Left renal pelvis (tissue), 4 donors: ENCODE measurements around the gene ADH5. TPM values are rescaled to one million over a fixed set of nuclear protein-coding genes. Genes with fewer than 3 reads are reported as not detected.
A peak's percentile ranks its signal among the peaks of the same experiment; 100 is the strongest.
"Not testable (repeated sequence)": the region's sequence is repeated elsewhere in the genome, so short reads cannot be mapped to it uniquely, and the experiment has no call there.

Source experiments
- DNase-seq, 4 donors: peaks; one replicate each; pipeline ENCODE4 v3.0.0-alpha.2; 2013; ENCODE audit warnings: low read depth in 4 of 4, low spot score in 3 of 4
- polyA plus RNA-seq, 4 donors: library from polyadenylated mRNA; unstranded; fragments of 120-200 nt; gene quantifications; one replicate each; pipeline ENCODE4 v1.2.1, GENCODE V29; 2013; ENCODE audit not compliant: insufficient read length in 4 of 4

The ADH5 gene
- polyA plus RNA-seq = 100 to 1,000 TPM; 221 to 274 (median 248) TPM

- DNase-seq = peak; percentile 68 to 75 (median 72)
These were observed at the start of gene ADH5 for GRCh38 chr4:99088481-99089365. ADH5 (minus strand) TSS chr4:99088788; CDS start chr4:99088700, 88 bp downstream.

- DNase-seq = no peak
These were observed 47.7 kb upstream of the ADH5 start for GRCh38 chr4:99136329-99136728.

DNA sequence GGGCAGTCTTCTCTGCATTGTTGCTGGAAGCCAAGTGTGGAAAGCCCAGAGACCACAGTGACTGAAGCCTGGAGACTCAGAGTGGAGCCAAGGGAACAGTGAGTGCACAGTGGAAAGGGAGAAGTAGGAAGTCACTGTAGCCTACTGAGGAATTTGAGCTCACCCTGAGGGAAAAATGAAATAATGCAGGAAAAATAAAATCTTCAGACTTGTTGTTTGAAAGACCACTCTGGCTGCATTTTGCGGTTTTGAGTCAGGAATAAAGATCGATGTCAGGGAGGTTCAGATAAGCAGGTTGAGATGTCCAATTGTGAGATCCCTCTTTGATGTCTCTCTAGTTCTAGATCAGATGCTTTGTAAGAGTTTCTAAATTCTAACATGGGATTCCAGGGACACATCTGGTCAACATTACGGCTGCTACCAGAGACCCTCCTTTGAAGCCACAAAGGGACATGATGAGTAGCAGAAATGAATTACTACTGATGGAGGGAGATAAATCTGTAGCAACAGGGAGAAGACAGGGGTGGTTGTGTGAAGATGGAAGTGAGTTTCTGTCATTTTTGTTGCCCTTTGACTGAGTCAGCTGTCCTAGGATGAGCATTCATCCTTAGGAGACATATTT is 47.1 kb upstream of the ADH5 start:
- no peak for DNase-seq

DNA sequence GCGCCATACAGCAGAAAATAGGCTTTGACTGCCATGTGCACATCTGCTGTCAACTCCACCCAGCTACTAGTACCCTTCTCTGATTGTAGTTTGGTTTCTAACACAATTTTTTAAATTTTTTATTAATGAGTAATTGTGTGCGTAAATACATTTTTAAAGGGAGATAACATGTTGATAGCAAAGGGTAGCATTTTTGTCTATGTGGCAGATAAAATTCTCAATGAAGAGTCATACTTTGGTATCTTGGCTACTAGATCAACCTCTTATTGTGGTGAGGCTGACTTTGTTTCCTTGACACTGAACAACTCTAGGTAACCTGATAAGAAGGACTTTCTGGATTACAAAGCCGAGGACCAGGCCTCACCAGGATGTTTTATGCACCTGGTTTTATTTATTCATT is 46.0 kb upstream of the ADH5 start:
- DNase-seq = no peak

DNA sequence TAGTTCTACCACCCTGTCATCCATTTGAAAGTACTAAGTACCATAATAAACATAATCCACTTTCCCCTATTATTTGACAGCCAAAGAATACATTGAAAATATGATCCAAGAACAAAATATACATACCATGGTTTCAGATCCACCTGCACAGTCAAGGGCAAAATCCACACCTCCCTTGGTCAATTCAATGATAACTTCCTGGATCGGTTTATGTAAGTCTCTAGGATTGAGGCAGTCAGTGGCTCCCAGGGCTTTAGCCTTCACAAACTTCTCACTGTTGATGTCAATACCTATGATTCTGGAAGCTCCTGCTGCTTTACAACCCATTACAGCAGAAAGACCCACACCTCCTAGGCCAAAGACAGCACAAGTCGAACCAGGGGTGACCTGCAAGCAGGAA is 42.8 kb upstream of the ADH5 start:
- no peak for DNase-seq

- DNase-seq = no peak
These were observed 37.8 kb upstream of the ADH5 start for GRCh38 chr4:99126376-99126775.

DNA sequence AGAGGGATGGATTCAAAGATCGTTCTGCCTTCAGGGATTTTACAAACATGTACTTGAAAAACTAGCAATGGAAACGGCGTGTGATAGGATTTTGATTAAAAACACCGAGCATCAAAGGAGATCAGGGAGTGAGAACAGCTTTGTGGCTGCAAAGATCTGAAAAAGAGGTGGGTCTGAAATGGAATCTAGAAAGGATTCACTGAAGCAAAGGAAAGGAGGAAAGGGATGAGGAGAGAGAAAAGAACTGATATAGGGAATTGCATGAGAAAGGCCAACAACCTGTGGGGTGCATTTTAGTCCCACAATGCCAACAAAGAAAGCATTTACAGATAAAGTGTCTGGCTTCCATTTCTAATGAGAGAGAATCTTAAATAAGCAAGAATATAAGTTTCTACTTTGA is 32.4 kb upstream of the ADH5 start:
- DNase-seq = no peak

GRCh38 chr4:99120501-99120900 is 31.9 kb upstream of the ADH5 start:
- DNase-seq = no peak

DNA sequence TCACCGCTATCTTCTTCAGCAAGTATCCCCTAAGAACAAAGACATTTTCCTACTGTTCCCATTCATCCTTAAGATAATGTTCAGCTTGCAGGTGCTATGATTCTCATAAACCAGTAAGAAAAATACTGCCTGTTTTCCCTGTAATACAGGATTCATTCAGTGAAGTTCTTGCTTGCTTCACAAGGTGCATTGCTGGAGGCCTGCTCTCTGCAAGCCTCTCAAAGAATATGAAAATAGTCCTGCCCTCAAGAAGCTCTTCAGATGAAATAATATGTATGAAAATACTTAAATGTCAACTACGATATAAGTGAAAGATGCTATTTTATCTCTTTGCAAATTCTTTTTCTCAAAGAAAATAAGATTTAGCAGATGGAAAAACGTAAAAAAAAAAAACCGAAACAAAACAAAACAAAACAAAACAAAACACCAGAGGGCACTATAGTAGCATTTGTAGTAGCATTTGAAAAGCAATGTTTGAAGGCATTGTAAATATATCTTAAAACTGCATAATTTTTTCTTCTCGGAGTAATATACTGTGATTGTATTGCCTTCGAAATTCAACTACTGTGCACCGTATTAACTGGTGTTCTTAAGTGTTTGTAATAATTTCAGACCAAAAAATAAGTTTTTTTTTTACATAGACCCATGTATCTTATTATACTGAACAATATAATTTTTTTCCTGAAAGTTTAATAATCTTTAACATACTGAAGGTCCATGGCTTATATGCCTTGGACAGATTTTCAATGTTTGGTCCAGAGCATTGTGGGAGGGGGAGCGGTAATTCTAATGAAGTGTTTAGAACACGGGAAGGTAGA is 29.5 kb upstream of the ADH5 start:
- peak in 1 of 4 donors; percentile 3 for DNase-seq

GRCh38 chr4:99117122-99117841 is 28.7 kb upstream of the ADH5 start:
- DNase-seq = not testable (repeated sequence)

- not testable (repeated sequence) for DNase-seq
These were observed 20.7 kb upstream of the ADH5 start for GRCh38 chr4:99109286-99109685.

DNA sequence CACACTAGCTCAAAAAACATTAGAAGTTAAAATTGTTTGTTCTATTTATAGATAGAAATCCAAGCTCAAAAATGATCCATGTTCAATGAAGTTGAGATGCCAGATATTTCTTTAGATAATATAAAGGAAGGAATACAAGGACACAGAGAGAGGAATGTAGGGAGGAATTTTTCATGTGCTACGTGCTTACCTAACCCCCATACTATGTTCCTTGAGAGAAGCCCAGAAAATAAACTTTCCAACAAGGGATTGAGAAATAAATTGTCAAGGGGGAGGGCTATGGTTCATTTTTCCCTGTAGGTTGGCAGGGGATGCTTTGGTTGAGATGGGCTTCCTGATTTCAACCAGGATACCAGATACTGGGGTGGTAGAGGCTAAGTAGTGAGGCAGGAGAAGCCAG is 15.6 kb upstream of the ADH5 start:
- no peak for DNase-seq

- DNase-seq = no peak
These were observed 14.6 kb upstream of the ADH5 start for GRCh38 chr4:99103166-99103565.

DNA sequence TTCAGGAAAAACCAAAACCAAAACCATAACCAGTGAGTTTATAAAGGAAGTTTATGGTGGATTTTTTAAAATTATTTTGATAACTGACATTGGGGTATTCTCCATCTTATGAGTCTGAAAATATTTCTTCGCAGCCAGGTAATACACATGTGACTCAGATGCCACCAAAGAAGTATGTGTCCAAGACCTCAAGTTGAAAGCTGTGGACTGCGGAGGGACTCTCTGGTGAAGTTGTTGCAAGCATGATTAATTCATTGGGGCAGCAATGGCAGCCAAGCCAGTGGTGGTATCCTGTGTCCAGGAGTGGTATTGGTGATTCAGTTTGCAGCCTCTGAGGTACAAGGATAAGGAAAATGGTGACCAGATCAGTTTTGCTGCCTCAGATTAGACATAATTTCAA is 14.0 kb upstream of the ADH5 start:
- DNase-seq = no peak

DNA sequence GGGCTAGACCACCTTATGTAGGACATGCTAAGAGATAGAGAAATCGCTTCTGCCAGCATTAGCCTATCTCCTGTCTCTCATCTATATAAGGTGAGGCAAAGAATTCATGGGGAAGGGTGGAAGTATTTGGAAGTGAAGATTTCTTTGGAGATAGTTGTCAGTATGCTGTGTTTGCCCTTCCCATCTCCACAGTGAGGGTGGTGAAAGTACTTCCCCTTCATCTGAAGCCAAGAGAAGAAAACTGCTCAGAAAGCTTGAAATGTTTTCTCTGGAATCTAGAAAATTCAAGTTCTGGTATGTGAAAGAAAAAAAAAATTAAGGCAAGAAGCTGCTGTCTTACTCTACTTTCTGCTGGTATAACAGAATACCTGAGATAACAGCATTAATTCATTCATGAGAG is 12.3 kb upstream of the ADH5 start:
- DNase-seq = no peak

DNA sequence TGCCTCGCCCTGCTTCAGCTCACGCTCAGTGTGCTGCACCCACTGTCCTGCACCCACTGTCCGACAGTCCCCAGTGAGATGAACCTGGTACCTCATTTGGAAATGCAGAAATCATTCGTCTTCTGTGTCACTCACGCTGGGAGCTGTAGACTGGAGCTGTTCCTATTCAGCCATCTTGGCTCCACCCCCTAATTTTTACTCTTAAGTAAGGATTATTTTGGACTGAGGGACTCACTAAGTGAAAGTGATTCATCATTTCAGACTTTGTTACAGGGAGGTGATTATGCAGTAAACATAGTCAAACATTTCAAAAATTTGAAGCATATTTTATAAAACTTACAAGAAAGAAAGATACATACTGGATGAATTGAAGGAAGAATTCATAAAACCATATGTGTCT is 11.2 kb upstream of the ADH5 start:
- DNase-seq = not testable (repeated sequence)

DNA sequence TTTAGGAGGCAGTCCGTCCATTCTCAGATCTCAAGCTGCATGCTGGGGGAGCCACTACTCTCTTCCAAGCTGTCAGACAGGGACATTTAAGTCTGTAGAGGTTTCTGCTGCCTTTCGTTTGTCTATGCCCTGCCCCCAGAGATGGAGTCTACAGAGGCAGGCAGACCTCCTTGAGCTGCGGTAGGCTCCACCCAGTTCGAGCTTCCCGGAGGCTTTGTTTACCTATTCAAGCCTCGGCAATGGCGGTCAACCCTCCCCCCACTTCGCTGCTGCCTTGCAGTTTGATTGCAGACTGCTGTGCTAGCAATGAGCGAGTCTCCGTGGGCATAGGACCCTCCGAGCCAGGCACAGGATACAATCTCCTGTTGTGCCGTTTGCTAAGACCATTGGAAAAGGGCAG is 10.7 kb upstream of the ADH5 start:
- DNase-seq = no peak

DNA sequence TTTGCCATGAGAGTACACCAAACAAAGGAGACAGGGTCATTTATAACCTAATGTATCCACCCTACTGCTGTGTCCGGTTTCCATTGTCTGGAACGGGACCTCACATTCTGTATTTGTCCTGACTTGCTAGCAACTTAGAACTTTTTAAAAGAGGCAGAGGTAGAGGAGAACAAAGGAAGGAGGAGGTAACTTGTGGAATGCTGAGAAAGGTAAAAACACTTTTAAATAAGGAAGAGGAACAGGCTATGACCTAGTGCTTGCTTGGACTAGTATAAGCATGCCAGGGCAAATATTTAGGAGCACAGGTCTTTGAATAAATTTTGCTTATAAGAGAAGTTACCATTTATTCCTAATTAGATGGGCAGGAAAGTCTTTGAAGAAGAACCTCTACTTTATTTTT is 3.3 kb upstream of the ADH5 start:
- not testable (repeated sequence) for DNase-seq

DNA sequence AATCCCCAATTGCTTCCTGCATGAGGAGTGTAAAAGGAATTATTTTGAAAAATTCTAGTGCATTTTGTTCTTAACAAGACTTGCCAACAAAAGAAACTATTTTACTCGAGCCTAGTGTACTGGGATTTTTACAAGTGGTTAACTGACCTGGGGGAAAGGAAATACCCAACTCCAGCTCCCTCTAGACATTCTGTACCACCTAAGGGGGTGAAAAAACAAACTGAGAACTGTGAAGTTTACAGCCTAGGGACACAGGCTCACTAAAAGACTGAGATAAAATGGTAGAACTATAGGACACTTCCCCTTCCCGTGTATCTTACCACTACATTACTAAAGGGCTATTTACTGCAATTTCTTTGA is 2.6 kb upstream of the ADH5 start:
- no peak for DNase-seq

DNA sequence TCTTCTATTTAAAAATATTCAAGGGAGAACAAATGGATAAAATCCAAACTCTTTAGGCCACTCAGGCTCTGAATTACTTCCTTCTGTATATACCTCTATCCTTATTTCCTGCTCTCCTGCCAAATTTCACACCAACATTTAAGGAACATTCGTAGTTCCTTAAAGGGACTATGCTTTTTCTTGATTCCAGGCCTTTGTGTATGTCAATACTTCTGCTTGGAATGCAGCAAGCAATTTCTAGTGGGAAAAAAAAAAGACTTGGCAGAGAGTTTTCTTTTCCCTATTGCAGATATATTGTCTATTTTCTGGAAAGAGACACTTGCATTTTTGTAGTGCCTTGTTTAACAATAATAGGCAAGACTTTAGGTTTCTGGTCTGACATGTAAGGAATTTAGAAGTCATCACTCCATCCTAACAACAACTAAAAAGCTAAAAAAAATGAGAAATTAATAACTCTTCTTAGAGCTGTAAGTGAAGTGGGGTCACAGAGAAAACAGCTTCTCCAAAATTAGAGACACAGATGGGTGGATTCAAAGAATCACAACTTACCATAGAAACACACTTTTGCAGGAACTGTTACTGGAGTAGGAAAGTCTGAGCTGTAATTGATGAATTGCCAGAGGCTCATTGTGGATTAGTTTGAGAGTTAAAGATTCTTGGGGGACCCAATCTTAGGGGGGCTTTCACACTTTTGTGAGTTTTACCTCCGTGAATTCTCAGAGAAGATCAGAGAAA is 2.1 kb upstream of the ADH5 start:
- no peak for DNase-seq
